ENCODE results near the gene OR7G2. TPM values are rescaled to one million over a fixed set of nuclear protein-coding genes. Genes with fewer than 3 reads are reported as not detected.

The OR7G2 gene
- total RNA-seq (not detected), polyA plus RNA-seq (not detected)
- long read RNA-seq, donor 1 = 0 reads
- long read RNA-seq, donor 2 = 0 reads

GRCh38 chr19:9107375-9107774 is at the start of gene OR7G2:
Gene OR7G2 (minus strand): TSS chr19:9107475. CDS start chr19:9103243, 4,232 bp downstream.
- no peak for DNase-seq
- H3K36me3 ChIP-seq (ENCODE audit: insufficient read depth in 1 of 2, low read depth in 1 of 2) = no peaks in the 10 kb centered on the region
- no peaks in the 10 kb centered on the region for H3K4me1 ChIP-seq
- peaks cover 0 to 3% (median 0%) of the 10 kb centered on the region in 3 donors for H3K27me3 ChIP-seq (ENCODE audit: insufficient read depth in 3 of 3, low read length in 2 of 3)
- H3K9me3 ChIP-seq = no peaks in the 10 kb centered on the region
- no peak within 1 kb of the TSS for H3K27ac ChIP-seq
- 61 to 68% (median 64%) methylated on average over 8 of the region's 8 CpGs for WGBS, 3 donors
- intact Hi-C loops (cut with DNase I) = no loop called here
- no peak within 1 kb of the TSS for H3K4me3 ChIP-seq
- no peak for TF ChIP-seq CTCF (IDR thresholded peaks at IDR 0.05)
- no peak for ATAC-seq

- Histone ChIP-seq H3K36me3 (ENCODE audit: insufficient read depth in 1 of 2, low read depth in 1 of 2) (peaks cover 19 to 74% of the 10 kb centered on the region in 2 donors), H3K27ac (no peak overlapping the region), H3K4me1 (no peaks in the 10 kb centered on the region), H3K9me3 (peaks cover 34% of the 10 kb centered on the region), H3K27me3 (ENCODE audit: insufficient read depth in 3 of 3, low read length in 2 of 3) (no peaks in the 10 kb centered on the region), H3K4me3 (no peak overlapping the region)
- no peak for TF ChIP-seq CTCF (IDR thresholded peaks at IDR 0.05)
- DNase-seq (no peak), ATAC-seq (no peak)
- intact Hi-C loops (cut with DNase I) = no loop called here
- 79 to 95% (median 93%) methylated on average over 1 of the region's 1 CpG for WGBS, 3 donors
Measured at GRCh38 chr19:9156304-9156703, 49.0 kb upstream of the OR7G2 start.

GRCh38 chr19:9155591-9155990 is 48.3 kb upstream of the OR7G2 start:
- Histone ChIP-seq H3K4me1 (no peaks in the 10 kb centered on the region), H3K9me3 (peaks cover 27% of the 10 kb centered on the region), H3K27ac (no peak overlapping the region), H3K27me3 (ENCODE audit: insufficient read depth in 3 of 3, low read length in 2 of 3) (no peaks in the 10 kb centered on the region), H3K4me3 (no peak overlapping the region), H3K36me3 (ENCODE audit: insufficient read depth in 1 of 2, low read depth in 1 of 2) (peaks cover 12 to 67% of the 10 kb centered on the region in 2 donors)
- 96 to 99% (median 98%) methylated on average over 4 of the region's 4 CpGs for WGBS, 3 donors
- DNase-seq = no peak
- no peak for ATAC-seq
- intact Hi-C loops (cut with DNase I) = no loop called here
- TF ChIP-seq CTCF (IDR thresholded peaks at IDR 0.05) = no peak

GRCh38 chr19:9151367-9151766 is 44.1 kb upstream of the OR7G2 start:
- 96 to 98% (median 97%) methylated on average over 5 of the region's 5 CpGs for whole genome bisulfite sequencing, 3 donors
- intact Hi-C loops (cut with DNase I) = no loop called here
- Histone ChIP-seq H3K27ac (no peak overlapping the region), H3K27me3 (ENCODE audit: insufficient read depth in 3 of 3, low read length in 2 of 3) (no peaks in the 10 kb centered on the region), H3K36me3 (ENCODE audit: insufficient read depth in 1 of 2, low read depth in 1 of 2) (peaks cover 0 to 24% of the 10 kb centered on the region in 2 donors), H3K4me1 (no peaks in the 10 kb centered on the region), H3K4me3 (no peak overlapping the region), H3K9me3 (peaks cover 23% of the 10 kb centered on the region)
- no peak for DNase-seq
- no peak for ATAC-seq
- no peak for TF ChIP-seq CTCF (IDR thresholded peaks at IDR 0.05)

- Histone ChIP-seq H3K9me3 (peaks cover 21% of the 10 kb centered on the region), H3K4me1 (no peaks in the 10 kb centered on the region), H3K27me3 (ENCODE audit: insufficient read depth in 3 of 3, low read length in 2 of 3) (no peaks in the 10 kb centered on the region), H3K27ac (no peak overlapping the region), H3K4me3 (no peak overlapping the region), H3K36me3 (ENCODE audit: insufficient read depth in 1 of 2, low read depth in 1 of 2) (peaks cover 0 to 17% of the 10 kb centered on the region in 2 donors)
- 96 to 98% (median 97%) methylated on average over 5 of the region's 5 CpGs for WGBS, 3 donors
- TF ChIP-seq CTCF (IDR thresholded peaks at IDR 0.05) = no peak
- intact Hi-C loops (cut with DNase I) = no loop called here
- DNase-seq (no peak), ATAC-seq (no peak)
Measured at GRCh38 chr19:9150650-9151049, 43.4 kb upstream of the OR7G2 start.
